Stimulated activated naive CD8-positive, alpha-beta T cell treated with anti-CD3 and anti-CD28 coated beads, Interleukin-15, amount 100 ng/mL, for 72 hours (primary cell): ENCODE measurements around the gene SIX2.

Experiments used
- ATAC-seq: fragments of 150-1000 bp; cut with Tn5 transposase; 2 replicates; pipeline ENCODE4 v1.10.0; 2021; ENCODE audit warnings: mild to moderate bottlenecking, moderate library complexity
- DNase-seq, 2 donors: peaks; one replicate each; pipeline ENCODE4 v3.0.0; 2021 to 2022
- H3K27ac Mint-ChIP-seq, 2 donors: one replicate each; pipeline ENCODE4 v1.8.0; 2022; ENCODE audit warnings: mild to moderate bottlenecking in 2 of 2, mixed read lengths in 2 of 2, moderate library complexity in 2 of 2
- H3K27me3 Mint-ChIP-seq: one replicate; pipeline ENCODE4 v1.8.0; 2022; ENCODE audit warnings: mixed read lengths
- H3K4me1 Mint-ChIP-seq: one replicate; pipeline ENCODE4 v1.8.0; 2022; ENCODE audit warnings: mild to moderate bottlenecking, mixed read lengths
- H3K4me3 Mint-ChIP-seq, 2 donors: one replicate each; pipeline ENCODE4 v1.8.0; 2022; ENCODE audit warnings: mild to moderate bottlenecking in 2 of 2, mixed read lengths in 2 of 2, moderate library complexity in 1 of 2
- H3K9me3 Mint-ChIP-seq, 2 donors: one replicate each; pipeline ENCODE4 v1.8.0; 2022; ENCODE audit warnings: mixed read lengths in 2 of 2

SIX2 gene

DNA sequence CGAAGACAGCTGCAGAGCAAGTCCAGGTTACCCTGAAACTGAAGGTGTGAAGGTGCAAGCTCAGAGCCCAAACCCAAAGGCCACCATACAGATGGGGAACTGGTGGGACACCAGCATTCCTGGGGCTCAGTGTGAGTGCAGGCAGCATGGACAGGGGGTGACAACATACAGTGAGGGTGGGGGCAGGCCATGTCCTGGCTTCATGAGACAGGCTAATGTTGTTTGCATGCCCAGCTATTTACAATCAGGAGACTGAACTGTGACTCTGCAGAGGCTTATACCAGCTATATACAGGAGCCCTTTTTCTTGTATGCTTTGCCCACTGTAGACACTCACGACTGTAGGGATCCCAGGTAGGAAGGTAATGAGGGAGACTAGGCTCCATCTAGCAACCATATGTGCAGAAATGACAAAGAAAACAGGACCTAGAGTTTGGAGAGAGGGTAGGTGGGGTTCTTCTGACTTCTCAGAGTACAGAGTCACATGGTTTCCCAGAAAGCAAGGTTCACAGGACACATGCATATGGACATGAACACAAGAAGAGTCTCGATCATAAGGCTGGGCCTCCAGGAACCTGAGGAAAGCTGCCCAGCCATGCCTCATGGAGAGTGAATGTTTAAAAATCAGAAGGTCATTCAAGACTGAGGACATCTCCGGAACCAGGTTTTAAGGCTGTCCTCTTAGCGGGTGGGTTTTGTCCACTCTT is 41.4 kb downstream of the SIX2 start:
- ATAC-seq (no peak), DNase-seq (no peak)
- no peak overlapping the region for H3K4me3 Mint-ChIP-seq
- H3K27ac Mint-ChIP-seq: no peak overlapping the region
- no peaks in the 10 kb centered on the region for H3K9me3 Mint-ChIP-seq
- no peaks in the 10 kb centered on the region for H3K4me1 Mint-ChIP-seq
- peaks cover 47% of the 10 kb centered on the region for H3K27me3 Mint-ChIP-seq

DNA sequence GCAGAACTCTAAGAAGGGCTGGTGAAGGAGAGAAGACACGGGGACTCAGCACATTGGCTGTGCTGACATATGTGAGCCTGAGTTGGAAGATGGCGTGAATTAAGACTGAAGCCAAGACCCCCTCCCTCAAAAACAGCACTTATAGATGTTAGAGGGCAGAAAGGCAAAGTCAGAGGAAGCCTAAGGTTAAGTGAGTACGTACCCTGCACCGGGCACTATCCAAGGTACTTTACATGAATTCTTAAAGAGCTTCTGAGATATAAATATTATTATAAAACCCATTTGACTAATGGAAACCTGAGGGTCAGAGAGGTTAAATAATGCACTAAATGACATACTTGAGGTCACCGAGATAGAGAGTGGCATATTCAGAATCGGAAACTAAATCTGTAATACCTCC is 42.2 kb downstream of the SIX2 start:
- Mint-ChIP-seq H3K27me3 (peaks cover 48% of the 10 kb centered on the region), H3K9me3 (no peaks in the 10 kb centered on the region), H3K27ac (no peak overlapping the region), H3K4me3 (no peak overlapping the region), H3K4me1 (no peaks in the 10 kb centered on the region)
- no peak for DNase-seq
- ATAC-seq: no peak

DNA sequence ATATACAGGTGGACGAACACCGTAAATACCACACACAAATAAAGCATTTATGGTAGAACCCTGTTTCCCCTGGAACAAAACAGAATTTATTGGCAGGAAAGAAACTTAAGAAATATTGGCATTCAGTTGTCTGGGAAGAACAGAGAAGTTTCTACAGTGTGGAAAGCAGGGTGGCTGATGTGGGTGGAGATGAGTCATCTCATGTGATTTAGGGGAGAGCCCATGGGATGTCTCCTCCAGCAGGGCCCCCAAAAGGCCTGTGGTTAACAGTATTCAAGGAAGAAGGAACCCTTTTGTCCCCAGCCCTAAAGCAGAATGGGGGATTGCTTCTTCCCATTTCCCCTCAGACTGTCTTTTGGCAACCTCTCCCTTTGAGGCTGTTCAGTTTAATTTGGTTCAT is 43.6 kb downstream of the SIX2 start:
- Mint-ChIP-seq H3K9me3 (no peaks in the 10 kb centered on the region), H3K4me3 (no peak overlapping the region), H3K4me1 (no peaks in the 10 kb centered on the region), H3K27ac (no peak overlapping the region), H3K27me3 (peaks cover 52% of the 10 kb centered on the region)
- DNase-seq: no peak
- ATAC-seq: no peak

DNA sequence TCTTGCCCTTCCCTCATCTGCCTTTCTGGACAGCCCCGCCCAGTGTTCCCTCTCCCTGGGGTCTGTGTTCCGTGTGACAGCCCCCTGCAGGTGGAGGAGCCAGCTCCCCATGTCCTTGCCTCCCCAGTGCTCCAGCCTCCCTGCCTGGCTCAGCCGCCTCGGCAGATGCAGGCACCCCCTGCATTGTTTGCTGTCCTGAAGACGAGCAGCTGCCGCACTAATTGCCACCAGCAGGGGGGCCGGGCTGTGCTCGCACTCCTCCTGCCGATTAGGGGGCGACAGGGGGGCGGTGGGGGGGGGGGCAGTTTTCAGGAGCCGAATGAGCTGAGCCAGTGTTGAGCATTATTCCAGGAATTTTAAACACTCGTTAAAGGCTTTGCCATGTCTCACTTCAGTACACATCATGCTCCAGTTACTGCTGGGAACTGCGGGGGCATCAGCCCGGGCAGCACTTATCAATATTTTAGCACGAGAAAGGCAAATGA is 44.5 kb downstream of the SIX2 start:
- Mint-ChIP-seq H3K27me3 (peaks cover 55% of the 10 kb centered on the region), H3K27ac (no peak overlapping the region), H3K4me3 (no peak overlapping the region), H3K9me3 (no peaks in the 10 kb centered on the region), H3K4me1 (no peaks in the 10 kb centered on the region)
- no peak for ATAC-seq
- no peak for DNase-seq

DNA sequence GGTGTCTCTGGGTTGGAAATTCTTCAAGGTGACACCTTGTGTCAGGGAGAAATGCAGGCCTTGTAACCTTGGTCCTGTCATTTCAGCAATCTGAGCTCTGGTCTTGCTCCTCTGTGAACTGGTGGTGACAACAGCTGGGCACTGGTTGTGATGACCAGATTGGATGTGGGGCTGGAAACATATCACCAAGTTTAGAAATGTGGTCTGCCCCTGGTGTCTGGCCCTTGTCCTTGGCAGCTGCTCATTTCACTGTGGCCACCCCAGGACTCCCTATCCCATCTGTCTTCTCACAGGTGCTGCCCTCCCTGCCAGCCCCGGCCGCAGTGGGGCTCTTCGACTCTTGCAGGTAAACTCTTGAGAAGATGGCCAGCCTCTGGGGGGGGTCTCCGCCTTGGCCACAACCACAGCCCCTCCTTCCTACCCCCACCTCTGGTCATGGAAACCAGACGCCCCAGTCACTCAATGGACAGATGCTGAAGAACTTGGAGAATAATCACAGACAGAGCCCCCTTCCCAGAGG is 47.0 kb downstream of the SIX2 start:
- DNase-seq (no peak), ATAC-seq (peak; percentile 11)
- Mint-ChIP-seq H3K4me1 (no peaks in the 10 kb centered on the region), H3K27me3 (peaks cover 80% of the 10 kb centered on the region), H3K27ac (no peak overlapping the region), H3K4me3 (no peak overlapping the region), H3K9me3 (no peaks in the 10 kb centered on the region)

DNA sequence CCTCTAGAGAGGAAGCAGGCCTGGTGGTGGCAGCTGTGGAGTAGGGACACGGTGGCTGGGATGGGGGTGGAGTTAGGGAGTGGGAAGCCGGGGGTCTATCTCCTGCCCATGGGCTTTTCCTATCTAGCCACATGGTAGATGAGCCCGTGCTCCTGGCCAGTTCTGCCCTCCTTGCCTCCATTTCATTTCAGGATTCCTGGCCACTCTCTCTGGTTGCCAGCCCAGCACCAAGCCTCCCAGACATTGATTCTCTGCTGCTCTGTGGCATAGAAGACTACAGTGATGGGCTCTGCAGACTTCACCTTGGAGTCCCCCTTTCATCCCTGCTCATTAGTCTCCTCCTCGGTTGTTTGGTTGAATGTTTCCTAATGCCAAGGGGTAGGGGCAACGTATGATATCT is 48.4 kb downstream of the SIX2 start:
- peaks cover under 1% of the 10 kb centered on the region for H3K4me1 Mint-ChIP-seq
- no peak overlapping the region for H3K4me3 Mint-ChIP-seq
- ATAC-seq (no peak), DNase-seq (no peak)
- peaks cover 83% of the 10 kb centered on the region for H3K27me3 Mint-ChIP-seq
- H3K9me3 Mint-ChIP-seq: no peaks in the 10 kb centered on the region
- H3K27ac Mint-ChIP-seq: no peak overlapping the region

DNA sequence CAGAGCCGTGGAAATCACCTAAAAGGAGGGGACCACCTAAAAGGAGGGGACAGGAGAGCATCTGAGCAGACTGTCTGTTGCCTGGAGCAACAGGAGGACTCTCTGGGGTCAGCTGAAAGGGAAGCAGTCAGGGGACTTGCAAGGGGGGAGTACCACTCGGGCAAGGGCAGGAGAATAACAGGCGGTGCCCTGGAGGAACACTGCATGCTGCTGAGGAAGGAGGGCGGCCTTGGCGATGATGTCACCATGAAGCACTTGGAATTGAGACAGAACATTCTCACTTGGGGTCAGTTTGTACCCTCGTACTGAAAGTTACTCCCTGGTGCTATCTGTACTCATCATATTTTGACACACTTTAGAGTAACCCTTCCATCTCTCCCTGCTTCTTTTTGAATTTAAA is 49.4 kb downstream of the SIX2 start:
- H3K4me3 Mint-ChIP-seq: no peak overlapping the region
- H3K4me1 Mint-ChIP-seq: peaks cover 11% of the 10 kb centered on the region
- DNase-seq: no peak
- H3K27me3 Mint-ChIP-seq: peaks cover 91% of the 10 kb centered on the region
- no peaks in the 10 kb centered on the region for H3K9me3 Mint-ChIP-seq
- no peak for ATAC-seq
- no peak overlapping the region for H3K27ac Mint-ChIP-seq

DNA sequence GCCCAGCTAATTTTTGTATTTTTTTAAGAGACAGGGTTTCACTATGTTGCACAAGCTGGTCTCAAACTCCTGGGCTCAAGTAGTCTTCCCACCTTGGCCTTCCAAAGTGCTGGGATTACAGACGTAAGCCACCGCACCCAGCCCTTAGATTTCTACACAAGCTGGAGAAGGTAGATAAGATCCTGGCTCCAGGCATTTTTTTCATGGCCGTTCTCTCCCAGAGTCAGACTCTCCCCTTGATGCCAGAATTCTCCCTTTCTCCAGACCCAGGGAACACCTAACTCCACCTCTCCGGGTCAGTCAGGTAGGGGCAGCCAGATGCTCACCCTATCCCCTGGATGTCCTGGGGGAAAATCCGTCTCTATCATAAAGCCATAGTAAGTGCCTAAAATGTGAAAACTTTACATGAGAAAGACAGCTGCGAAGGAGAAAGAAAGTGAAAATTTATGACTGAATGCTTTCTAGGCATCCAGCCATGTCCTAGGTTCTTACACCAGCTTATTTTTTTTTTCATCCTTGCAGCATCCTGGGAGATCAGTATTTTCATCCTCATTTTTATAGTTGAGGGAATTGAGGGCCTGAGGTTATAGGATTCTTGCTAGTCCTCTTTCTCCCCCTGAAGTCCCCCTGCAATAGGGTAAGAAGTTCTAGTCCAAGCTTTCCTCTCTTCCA is 51.5 kb downstream of the SIX2 start:
- Mint-ChIP-seq H3K27ac (no peak overlapping the region), H3K4me3 (no peak overlapping the region), H3K9me3 (no peaks in the 10 kb centered on the region), H3K27me3 (peaks cover 91% of the 10 kb centered on the region), H3K4me1 (peaks cover 25% of the 10 kb centered on the region)
- ATAC-seq: no peak
- DNase-seq: no peak

DNA sequence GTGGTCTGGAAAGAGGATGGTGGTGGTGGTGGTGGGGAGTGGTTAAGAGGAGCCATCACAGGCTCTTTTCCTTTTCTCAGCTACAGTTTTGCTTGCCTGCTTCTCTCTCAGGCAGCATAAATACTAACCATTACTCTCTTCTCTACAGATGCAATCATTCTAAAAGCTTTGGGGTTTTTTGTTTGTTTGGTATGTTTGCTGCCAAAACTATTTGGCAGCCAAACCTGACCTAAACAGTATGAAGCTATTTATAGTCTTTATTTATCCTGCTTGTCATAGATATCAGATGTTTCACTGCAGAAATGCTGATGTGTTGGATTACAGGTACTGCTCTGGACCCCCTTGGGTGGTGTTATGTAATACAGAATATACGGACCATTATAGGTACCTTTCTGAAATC is 52.4 kb downstream of the SIX2 start:
- no peak for ATAC-seq
- H3K27ac Mint-ChIP-seq: no peak overlapping the region
- H3K27me3 Mint-ChIP-seq: peaks cover 91% of the 10 kb centered on the region
- no peak for DNase-seq
- no peaks in the 10 kb centered on the region for H3K9me3 Mint-ChIP-seq
- peaks cover 31% of the 10 kb centered on the region for H3K4me1 Mint-ChIP-seq
- H3K4me3 Mint-ChIP-seq: no peak overlapping the region

DNA sequence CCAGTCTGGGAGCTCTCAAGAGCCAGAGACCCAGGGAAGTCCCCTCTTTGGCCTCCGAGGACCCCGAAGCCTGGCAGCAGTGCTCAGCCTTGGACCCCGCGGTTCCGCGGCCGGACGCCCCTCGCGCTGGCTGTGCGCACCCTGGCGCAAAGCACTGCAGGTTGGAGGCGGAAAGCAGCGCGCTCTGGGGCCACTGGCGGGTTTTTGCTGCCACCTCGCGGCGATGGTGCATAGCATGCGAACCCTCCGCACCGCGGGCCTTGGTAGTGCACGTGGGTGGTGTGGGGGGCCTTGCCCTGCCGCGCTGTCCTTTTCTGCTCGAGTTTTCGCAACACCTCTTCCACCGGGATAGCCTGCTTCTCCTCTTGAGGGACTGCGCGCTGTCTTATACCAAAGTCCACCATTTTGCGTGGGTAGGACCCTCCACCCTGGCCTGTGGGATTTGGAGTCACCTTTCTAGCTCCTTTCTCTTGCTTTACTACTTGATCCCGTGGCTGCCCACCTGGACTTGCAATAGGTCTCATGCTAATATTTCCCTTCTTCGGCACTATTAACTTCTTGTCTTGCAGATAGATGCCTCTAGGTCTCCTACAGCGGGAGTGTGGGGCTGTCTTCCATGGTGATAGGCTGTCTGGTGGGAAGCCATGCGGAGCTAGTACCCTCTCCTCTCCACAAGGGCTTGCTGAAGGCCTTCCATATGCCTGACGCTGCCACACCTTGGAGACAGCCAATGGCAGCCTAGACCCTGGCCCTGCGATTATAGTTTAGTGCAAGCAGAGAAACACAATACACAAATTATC is 53.5 kb downstream of the SIX2 start:
- Mint-ChIP-seq H3K4me1 (peaks cover 35% of the 10 kb centered on the region), H3K9me3 (no peaks in the 10 kb centered on the region), H3K4me3 (peak overlapping the region; percentile 66 to 74), H3K27ac (no peak overlapping the region), H3K27me3 (peaks cover 95% of the 10 kb centered on the region)
- peak; percentile 82 to 84 for DNase-seq
- peak; percentile 82 for ATAC-seq
